HG03342 (cell line): ENCODE measurements around the gene B9D1.
"Not testable (repeated sequence)": the region's sequence is repeated elsewhere in the genome, so short reads cannot be mapped to it uniquely, and the experiment has no call there.

Source experiments
- ATAC-seq: cut with Tn5 transposase; IDR thresholded peaks from one replicate; pipeline ENCODE4 v1.9.1; 2021; ENCODE audit warnings: mild to moderate bottlenecking, moderate library complexity; ENCODE audit not compliant: unreplicated experiment

B9D1 gene

DNA sequence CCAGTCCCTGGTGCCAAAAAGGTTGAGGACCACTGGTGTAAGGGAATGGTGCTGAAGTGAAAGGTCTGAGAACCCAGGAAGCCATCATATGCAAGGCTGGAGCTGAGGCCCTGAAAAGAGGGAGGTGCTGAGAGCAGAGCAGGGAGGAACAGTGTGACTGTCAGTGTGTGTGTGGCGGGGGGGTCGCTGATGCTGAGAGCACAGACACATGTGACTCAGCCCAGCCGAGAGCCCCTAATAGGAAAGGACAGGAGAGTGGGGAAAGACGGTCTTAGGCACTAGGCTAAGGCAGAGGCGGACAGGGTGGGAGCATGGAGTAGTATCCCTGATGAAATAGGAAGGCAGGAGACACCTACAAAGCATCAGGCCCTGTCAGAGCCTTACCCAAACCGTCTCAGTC, 1.2 kb downstream of the B9D1 start:
- ATAC-seq, result no peak

DNA sequence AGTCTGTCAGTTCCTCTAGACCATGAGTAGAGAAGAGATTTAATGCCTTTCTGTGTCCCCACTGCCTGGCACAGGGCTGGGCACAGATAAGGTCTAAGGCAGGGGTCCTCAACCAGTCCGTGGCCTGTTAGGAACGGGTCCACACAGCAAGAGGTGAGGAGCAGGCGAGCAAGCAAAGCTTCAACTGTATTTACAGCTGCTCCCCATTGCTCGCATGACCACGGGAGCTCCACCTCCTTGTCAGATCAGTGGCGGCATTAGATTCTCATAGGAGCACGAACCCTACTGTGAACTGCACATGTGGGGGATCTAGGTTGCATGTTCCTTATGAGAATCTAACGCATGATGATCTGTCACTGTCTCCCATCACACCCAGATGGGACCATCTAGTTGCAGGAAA, 1.8 kb downstream of the B9D1 start:
- no peak for ATAC-seq

DNA sequence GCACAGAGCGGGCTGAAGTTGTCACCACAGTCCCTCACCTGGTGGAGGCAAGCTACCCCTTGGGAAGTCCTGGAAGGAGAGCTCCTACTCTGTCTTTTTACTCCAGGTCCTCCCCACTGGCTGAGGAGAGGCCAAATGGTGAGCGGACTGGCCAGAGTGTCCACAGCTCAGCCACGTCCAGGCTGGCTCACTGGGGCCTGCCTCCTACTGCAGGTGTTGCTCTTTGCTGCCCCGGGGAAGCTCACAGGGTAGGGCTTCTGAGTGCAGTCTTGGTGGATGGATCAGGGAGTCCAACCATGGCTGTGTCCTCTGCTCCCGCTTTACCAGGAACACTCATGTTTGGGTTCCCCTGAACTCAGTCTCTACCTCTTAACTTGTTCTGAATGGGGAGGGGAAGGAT, 2.7 kb downstream of the B9D1 start:
- ATAC-seq, result no peak

- ATAC-seq, result no peak
Observed at GRCh38 chr17:19359151-19359550, 3.4 kb downstream of the B9D1 start.

GRCh38 chr17:19357761-19358160, 4.8 kb downstream of the B9D1 start:
- no peak for ATAC-seq

DNA sequence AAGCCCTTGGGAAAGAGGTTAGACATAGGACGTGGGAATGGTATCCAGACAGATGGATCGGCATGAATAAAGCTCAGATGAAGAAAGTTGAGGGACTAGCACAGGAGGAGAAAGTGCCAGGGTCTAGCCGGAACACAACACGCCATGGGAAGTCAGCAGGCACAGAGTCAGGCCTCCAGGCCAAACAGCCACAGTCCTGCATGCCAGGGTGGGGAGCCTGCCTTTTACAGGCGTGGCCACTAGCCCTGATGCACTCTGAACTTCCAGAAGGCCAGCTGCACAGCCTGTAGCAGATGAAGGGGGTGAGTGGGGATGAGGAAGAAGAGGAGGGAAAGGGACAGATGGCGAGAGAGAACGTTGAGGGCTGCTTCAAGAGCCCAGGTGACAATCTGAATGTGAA, 5.2 kb downstream of the B9D1 start:
- no peak for ATAC-seq

DNA sequence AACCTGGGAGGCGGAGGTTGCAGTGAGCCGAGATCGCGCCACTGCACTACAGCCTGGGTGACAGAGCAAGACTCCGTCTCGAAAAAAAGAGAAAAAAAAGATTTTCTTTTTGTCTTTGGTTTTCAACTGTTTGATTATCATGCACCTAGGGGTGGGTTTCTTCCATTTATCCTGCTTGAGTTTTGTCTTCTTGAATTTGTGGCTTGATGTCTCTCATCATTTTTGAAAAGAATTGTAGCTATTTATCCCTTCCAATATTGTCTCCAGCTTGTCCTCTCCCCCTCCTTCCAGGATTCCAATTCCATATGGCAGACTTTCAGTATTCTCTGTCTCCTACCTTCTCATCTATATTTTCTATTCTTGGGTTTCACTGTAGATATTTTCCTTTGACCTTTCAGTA, 7.8 kb downstream of the B9D1 start:
- ATAC-seq, result no peak

DNA sequence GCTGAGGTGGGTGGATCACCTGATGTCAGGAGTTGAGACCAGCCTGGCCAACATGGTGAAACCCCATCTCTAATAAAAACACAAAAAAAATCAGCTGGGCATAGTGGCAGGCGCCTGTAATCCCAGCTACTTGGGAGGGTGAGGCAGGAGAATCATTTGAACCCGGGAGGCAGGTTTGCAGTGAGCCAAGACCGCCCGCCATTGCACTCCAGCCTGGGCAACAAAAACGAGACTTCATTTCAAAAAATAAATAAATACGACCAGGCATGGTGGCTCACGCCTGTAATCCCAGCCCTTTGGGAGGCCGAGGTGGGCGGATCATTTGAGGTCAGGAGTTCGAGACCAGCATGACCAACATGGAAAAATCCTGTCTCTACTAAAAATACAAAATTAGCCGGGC, 9.1 kb downstream of the B9D1 start:
- ATAC-seq, result not testable (repeated sequence)

DNA sequence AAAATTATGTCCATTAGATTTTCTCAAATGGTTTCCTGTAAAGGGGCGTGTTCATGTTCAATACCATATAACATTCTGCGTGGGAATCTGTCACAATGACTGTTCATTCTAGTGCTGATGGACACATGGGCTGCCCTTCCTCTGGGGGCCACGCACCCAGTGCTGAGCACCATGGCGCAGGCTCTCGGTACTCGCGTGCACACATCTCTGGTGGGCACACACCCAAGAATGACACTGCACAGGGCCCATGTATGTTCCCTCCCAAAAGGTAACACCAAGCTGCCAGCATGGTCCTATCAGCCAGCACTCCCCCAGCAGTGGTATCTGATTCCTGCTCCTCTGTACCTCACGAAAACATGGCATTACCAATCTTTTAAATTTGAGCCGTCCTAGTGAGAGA, 13.7 kb downstream of the B9D1 start:
- no peak for ATAC-seq

DNA sequence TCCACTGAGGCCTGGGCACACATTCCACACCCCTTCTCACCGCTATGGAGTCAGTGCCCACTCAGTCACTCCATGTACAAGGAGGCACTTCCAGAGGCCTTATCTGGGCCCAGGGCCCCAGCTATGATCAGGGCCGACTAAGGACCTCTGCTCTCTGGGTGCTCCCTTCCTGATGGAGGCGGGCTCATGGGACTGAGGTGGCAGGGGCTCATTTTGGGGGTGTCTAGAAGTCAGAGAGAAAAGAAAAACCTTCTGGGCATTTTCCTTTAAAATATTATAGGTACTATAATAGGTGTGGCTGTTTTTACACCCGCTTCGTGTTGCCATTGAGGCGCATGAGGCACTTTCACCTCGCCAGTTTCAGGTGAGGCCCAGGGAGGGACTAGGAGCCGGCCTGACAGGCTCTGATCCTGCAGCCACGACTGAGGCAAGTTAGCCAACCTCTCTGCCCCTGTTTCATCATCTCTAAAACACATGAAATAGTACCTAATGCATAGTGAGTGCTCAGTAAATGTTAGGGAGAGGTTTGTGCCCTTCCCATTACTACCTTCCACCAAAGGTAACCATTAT, 14.4 kb downstream of the B9D1 start:
- no peak for ATAC-seq

- ATAC-seq, result no peak
Observed at GRCh38 chr17:19347323-19348080, 15.0 kb downstream of the B9D1 start.

DNA sequence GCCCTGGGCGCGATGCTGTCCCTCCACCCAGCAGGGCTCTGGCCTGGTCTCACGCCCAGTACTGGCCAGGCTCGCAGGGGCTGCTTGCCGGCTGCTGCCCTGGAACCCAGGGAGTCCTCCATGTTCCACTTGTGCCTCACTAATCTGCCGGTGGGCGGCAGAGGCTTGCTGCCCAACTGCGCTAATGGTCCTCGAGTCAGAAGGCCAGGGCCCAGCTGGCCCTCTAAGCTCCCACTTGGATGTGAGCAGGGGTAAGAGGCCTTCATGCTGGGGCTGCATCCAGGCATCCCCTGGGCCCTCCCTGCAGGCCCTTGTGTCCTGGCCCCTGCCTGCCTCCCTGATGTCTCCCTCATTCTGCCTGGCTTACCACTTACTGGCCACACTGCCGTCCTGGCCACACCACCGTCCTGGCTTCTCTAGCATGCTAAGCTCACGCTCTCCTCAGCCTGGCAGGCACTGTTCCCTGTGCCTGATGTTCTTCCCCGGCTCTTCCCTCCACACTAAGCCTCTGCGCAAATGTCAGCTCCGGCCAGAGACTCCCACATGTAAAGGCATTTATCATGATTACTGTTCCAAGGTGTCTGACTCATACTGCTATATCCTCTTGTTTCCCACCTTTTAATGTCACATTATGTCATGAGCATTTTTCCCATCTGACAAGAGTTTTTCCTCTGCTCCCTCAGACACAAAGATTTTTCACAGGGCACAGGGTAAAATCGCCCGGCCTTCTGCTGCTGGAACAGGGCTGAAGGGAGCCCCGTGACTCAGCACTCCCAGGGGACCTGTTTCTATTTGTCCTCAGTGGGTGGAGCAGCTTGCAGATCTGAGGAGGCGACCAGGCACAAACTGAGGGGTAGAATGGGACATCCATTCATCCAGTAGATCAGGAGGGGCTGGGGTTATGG, 15.9 kb downstream of the B9D1 start:
- ATAC-seq, result no peak

GRCh38 chr17:19345486-19346350, 16.8 kb downstream of the B9D1 start:
- ATAC-seq, result no peak

DNA sequence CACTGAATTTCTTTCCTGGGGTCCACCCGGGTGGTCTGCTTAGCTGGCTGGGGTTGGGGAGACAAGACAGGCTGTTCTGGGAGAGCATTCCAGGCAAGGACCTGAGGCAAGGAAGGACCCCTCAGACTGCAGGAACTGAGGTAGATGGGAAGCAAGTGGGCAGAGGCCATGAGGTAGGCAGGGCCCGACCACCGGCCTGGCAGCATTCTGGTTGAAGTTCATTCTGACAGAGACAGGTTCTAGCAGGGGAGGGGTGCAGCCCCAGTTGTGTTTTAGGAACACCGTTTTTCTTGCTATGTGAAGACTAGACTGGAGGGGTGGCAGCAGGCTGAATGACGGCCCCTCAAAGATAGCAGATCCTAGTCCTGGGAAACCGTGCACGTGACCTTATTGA, 17.5 kb downstream of the B9D1 start:
- ATAC-seq, result no peak

GRCh38 chr17:19344311-19345066, 18.0 kb downstream of the B9D1 start:
- no peak for ATAC-seq

DNA sequence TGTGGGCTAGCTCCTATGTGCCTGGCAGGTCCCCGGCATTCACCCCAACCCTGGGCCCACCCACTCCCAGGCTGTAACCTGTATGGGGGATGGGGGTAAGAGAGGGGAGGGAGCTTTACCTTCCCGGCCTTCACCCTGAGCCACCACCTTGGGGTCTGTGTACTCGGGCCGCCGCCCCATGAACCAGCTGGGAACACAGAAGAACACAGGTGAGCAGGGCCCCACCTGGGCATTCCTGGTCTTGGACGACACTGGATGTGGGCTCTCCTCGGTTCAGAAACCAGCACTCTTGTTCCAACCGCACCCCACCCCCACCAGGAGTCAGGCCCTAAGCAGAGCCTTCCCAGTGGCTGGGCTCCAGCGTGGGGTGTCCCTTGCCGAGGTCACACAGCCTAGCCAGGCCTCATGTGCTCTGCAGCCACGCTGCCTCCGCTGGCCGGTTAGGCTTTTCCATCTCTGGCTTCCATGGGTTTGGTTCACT, 18.8 kb downstream of the B9D1 start:
- no peak for ATAC-seq

- no peak for ATAC-seq
Observed at GRCh38 chr17:19343256-19343630, 19.3 kb downstream of the B9D1 start.

DNA sequence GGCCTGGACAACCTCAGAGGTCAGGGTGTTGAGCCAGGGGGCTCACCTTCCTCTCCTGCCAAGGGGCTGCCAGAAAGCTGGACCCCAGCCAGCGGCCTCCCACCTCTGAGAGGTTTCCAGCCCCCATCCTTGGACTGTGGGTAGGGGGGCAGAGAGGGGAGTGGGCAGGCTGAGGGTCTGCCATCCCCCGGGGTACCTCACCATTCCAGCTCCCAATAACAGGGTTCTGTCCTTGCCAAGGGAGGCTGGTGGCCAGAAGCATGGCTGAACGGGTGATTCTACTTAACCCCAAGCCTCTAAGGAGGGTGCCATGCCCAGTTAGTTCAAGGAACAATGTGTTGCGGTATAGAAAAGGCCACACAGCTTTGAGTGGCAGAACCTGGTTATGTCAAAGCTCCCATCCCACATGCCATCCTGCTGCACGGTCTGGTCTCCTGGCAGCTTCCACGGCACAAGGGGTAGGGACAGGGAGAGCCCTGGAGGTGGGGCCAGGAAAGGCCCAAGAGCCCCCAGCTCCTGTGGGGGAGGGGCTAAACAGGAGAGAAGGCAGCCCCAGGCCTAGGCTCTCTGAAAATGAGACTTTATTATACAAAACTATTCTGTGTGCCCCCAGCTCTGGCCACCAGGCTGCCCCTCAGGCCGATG, 19.8 kb downstream of the B9D1 start:
- ATAC-seq, result no peak
